DOHH2 (cell line): ENCODE data around the gene POR.

Experiments
- H3F3A ChIP-seq: fragments of 200-600 bp; sonication (generic), shearing (Covaris generic); 2 replicates; pipeline ENCODE4 v1.6.0; 2016; ENCODE audit warnings: antibody characterized with exemption, mild to moderate bottlenecking; ENCODE audit not compliant: control insufficient read depth, insufficient read depth
- H3K27ac ChIP-seq: fragments of 200-600 bp; sonication (generic); 2 replicates; pipeline ENCODE4 v1.5.1; 2014; ENCODE audit warnings: low read depth, mild to moderate bottlenecking, low read length, moderate library complexity
- H3K27me3 ChIP-seq: fragments of 200-600 bp; sonication (generic); 2 replicates; pipeline ENCODE4 v1.6.1; 2014; ENCODE audit warnings: mild to moderate bottlenecking, low read length, mixed read lengths; ENCODE audit not compliant: control insufficient read depth
- H3K36me3 ChIP-seq: fragments of 200-600 bp; sonication (generic); 2 replicates; pipeline ENCODE4 v1.6.1; 2014; ENCODE audit warnings: mild to moderate bottlenecking, low read length, moderate library complexity, mixed read lengths; ENCODE audit not compliant: control insufficient read depth
- H3K4me1 ChIP-seq: fragments of 200-600 bp; sonication (generic); 2 replicates; pipeline ENCODE4 v1.6.1; 2014; ENCODE audit warnings: mild to moderate bottlenecking, low read length, mixed read lengths; ENCODE audit not compliant: control insufficient read depth
- H3K4me2 ChIP-seq: fragments of 200-600 bp; sonication (generic); 2 replicates; pipeline ENCODE4 v1.6.0; 2014; ENCODE audit warnings: mild to moderate bottlenecking, low read length, moderate library complexity
- H3K4me3 ChIP-seq: fragments of 200-600 bp; sonication (generic); 2 replicates; pipeline ENCODE4 v1.5.1; 2014; ENCODE audit warnings: mild to moderate bottlenecking, low read length, mixed read lengths
- H3K79me2 ChIP-seq: fragments of 200-600 bp; sonication (generic); 2 replicates; pipeline ENCODE4 v1.6.1; 2014; ENCODE audit warnings: mild to moderate bottlenecking, low read length, mixed read lengths; ENCODE audit not compliant: control insufficient read depth
- H3K9me2 ChIP-seq: fragments of 200-600 bp; sonication (generic); replicated peaks from 2 replicates; pipeline ENCODE4 v1.6.1; 2014; ENCODE audit warnings: mild to moderate bottlenecking, low read length, mixed read lengths; ENCODE audit not compliant: control insufficient read depth
- H3K9me3 ChIP-seq: fragments of 200-600 bp; sonication (generic); 2 replicates; pipeline ENCODE4 v1.6.1; 2014; ENCODE audit warnings: antibody characterized with exemption, low read length, mixed read lengths; ENCODE audit not compliant: control insufficient read depth, insufficient read depth
- H4K20me1 ChIP-seq: fragments of 200-600 bp; sonication (generic); 2 replicates; pipeline ENCODE4 v1.6.0; 2014; ENCODE audit warnings: low read depth, mild to moderate bottlenecking, antibody characterized with exemption, low read length, moderate library complexity; ENCODE audit not compliant: control insufficient read depth, insufficient read depth
- EZH2phosphoT487 ChIP-seq: fragments of 200-600 bp; sonication (generic); IDR thresholded peaks from 2 replicates; pipeline ENCODE4 v1.6.1; 2017; ENCODE audit warnings: borderline replicate concordance, mild to moderate bottlenecking, antibody characterized with exemption, low read length, moderate library complexity, mixed read lengths
- TF ChIP-seq, protein P1 (sequence below): fragments of 200-600 bp; sonication (generic); IDR thresholded peaks from one replicate; pipeline ENCODE4 v1.5.1; 2014; ENCODE audit warnings: antibody characterized with exemption, mild to moderate bottlenecking, low read depth, low read length; ENCODE audit not compliant: poor library complexity, severe bottlenecking

Gene POR

DNA sequence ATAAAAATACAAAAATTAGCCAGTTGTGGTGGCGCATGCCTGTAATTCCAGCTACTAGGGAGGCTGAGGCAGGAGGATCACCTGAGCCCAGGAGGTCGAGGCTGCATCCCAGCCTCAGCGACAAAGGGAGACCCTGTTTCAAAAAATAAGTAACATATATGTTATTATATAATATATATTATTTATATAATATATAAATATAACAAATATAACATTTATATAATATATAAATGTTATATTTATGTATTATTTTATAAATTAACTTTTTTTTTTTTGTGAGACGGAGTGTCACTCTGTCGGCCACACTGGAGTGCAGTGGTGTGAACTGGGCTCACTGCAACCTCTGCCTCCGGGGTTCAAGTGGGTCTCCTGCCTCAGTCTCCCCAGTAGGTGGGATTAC, 1.5 kb upstream of the POR start:
- Histone ChIP-seq H3K4me1 (peaks cover 23% of the 10 kb centered on the region), H3K36me3 (no peaks in the 10 kb centered on the region), H3F3A (peaks cover 5% of the 10 kb centered on the region; the same call in 1 of the 2 replicates), H3K9me2 (no peaks in the 10 kb centered on the region), H4K20me1 (peaks cover 2% of the 10 kb centered on the region; the same call in 1 of the 2 replicates), H3K27ac (no peak overlapping the region), H3K4me3 (no peak overlapping the region), H3K4me2 (no peak overlapping the region; the same call in 1 of the 2 replicates), H3K9me3 (no peaks in the 10 kb centered on the region), H3K27me3 (no peaks in the 10 kb centered on the region), H3K79me2 (peaks cover 20% of the 10 kb centered on the region)
- TF ChIP-seq, protein P1, sequence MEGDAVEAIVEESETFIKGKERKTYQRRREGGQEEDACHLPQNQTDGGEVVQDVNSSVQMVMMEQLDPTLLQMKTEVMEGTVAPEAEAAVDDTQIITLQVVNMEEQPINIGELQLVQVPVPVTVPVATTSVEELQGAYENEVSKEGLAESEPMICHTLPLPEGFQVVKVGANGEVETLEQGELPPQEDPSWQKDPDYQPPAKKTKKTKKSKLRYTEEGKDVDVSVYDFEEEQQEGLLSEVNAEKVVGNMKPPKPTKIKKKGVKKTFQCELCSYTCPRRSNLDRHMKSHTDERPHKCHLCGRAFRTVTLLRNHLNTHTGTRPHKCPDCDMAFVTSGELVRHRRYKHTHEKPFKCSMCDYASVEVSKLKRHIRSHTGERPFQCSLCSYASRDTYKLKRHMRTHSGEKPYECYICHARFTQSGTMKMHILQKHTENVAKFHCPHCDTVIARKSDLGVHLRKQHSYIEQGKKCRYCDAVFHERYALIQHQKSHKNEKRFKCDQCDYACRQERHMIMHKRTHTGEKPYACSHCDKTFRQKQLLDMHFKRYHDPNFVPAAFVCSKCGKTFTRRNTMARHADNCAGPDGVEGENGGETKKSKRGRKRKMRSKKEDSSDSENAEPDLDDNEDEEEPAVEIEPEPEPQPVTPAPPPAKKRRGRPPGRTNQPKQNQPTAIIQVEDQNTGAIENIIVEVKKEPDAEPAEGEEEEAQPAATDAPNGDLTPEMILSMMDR = no peak
- no peak for TF ChIP-seq EZH2phosphoT487

DNA sequence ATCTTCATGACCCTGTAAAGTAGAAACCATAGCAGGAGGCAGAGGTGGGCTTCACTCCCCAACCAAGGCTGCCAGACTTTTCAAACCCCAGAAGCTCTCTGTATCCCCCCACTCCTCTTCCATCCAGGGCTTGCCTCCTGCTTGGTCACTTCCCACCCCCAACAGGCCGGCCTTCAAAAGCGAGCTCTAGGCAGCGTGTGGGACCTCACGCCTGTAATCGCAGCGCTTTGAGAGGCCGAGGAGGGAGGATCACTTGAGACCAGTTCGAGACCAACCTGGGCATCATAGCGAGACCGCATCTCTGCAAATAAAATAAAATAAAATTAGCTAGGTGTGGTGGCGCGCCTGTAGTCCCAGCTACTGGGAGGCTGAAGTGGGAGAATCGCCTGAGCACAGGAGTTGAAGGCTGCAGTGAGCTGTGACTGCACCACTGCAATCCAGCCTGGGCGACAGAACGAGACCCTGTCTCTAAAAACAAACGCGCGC, 743 bp upstream of the POR start:
- peak overlapping the region; percentile 38 for H3K27ac ChIP-seq
- H3K27me3 ChIP-seq = no peaks in the 10 kb centered on the region
- peaks cover 28% of the 10 kb centered on the region for H3K79me2 ChIP-seq
- TF ChIP-seq EZH2phosphoT487 = no peak
- TF ChIP-seq, protein P1 = no peak
- H3K36me3 ChIP-seq = no peaks in the 10 kb centered on the region
- H3K4me2 ChIP-seq = peak overlapping the region; percentile 93
- H3K4me3 ChIP-seq = peak overlapping the region; percentile 88
- H3F3A ChIP-seq = peaks cover 5% of the 10 kb centered on the region; the same call in 1 of the 2 replicates
- H3K9me3 ChIP-seq = no peaks in the 10 kb centered on the region
- H3K9me2 ChIP-seq = no peaks in the 10 kb centered on the region
- peaks cover 23% of the 10 kb centered on the region for H3K4me1 ChIP-seq
- H4K20me1 ChIP-seq = peaks cover 5% of the 10 kb centered on the region; the same call in 1 of the 2 replicates

DNA sequence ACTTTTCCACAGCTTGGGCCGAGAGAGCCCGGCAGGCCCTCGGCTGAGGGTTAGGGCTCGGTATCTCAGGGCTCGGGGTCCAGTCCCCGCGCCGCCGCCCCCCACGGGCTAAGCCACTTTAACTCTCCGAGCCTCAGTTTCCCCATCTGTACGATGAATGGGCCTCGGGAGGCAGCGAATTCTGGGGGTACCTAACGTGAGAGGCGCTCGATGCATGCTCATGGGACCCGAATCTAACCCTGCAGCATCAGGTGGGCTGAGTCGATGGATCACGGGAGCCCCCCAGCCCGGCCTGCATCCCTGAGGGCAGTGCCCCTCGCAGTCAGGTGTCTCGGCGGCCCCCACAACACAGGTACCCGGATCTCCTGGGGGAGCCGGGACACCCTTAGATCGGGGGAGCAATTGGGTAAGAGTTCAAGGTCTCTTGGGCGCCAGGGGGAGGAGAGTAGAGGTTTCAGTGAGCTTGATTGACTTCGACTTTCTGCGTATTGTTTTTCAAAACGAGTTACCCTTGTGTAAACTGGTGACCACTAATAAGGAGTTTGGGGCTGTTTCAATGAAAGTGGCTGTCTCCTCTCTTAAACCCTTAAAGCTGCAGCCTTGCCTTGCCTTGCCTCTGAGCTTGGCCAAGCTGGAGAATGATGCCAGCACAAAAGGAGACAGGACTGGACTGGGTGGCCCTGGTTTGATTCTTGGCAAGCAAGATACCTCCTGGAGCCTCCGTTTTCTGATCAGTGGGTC, 631 bp downstream of the POR start:
- peak overlapping the region; percentile 88 for H3K4me3 ChIP-seq
- TF ChIP-seq EZH2phosphoT487 = no peak
- TF ChIP-seq, protein P1 = no peak
- peaks cover 23% of the 10 kb centered on the region for H3K4me1 ChIP-seq

More for the DNA sequence above, 631 bp downstream of the POR start:
- H3K27me3 ChIP-seq = no peaks in the 10 kb centered on the region
- H3K36me3 ChIP-seq = no peaks in the 10 kb centered on the region
- H3K4me2 ChIP-seq = peak overlapping the region; percentile 95
- peaks cover 5% of the 10 kb centered on the region; the same call in 1 of the 2 replicates for H4K20me1 ChIP-seq
- peaks cover 34% of the 10 kb centered on the region for H3K79me2 ChIP-seq
- H3K9me2 ChIP-seq = no peaks in the 10 kb centered on the region
- H3F3A ChIP-seq = 0 out of 2 replicates have a peak, but pooled peaks cover 3% of the 10 kb centered on the region
- no peak overlapping the region for H3K27ac ChIP-seq
- H3K9me3 ChIP-seq = no peaks in the 10 kb centered on the region
